Measurements from ENCODE around the gene SUPT7L.
A peak's percentile ranks its signal among the peaks of the same experiment; 100 is the strongest.
"Not testable (repeated sequence)": the region's sequence is repeated elsewhere in the genome, so short reads cannot be mapped to it uniquely, and the experiment has no call there.

Gene SUPT7L

GRCh38 chr2:27663285-27664153 lies at the start of gene SUPT7L, which contains the start of gene SLC4A1AP:
SUPT7L (minus strand) TSS chr2:27663614; CDS start chr2:27662192, 1,422 bp downstream.
SLC4A1AP (plus strand) TSS chr2:27663889; CDS start chr2:27663915, 26 bp downstream.
- DNase-seq: peak; percentile 71

GRCh38 chr2:27713201-27713600 lies 49.8 kb upstream of the SUPT7L start:
- no peak for DNase-seq

GRCh38 chr2:27712522-27712921 lies 49.1 kb upstream of the SUPT7L start:
- no peak for DNase-seq

GRCh38 chr2:27711804-27712203 lies 48.4 kb upstream of the SUPT7L start:
- no peak for DNase-seq

GRCh38 chr2:27710640-27711430 lies 47.4 kb upstream of the SUPT7L start:
- no peak for DNase-seq

- no peak for DNase-seq
These were observed 46.7 kb upstream of the SUPT7L start for GRCh38 chr2:27709960-27710575.

GRCh38 chr2:27709326-27709725 lies 45.9 kb upstream of the SUPT7L start:
- no peak for DNase-seq

GRCh38 chr2:27708666-27709065 lies 45.3 kb upstream of the SUPT7L start:
- no peak for DNase-seq

GRCh38 chr2:27708257-27708654 lies 44.8 kb upstream of the SUPT7L start:
- no peak for DNase-seq

- DNase-seq: no peak
These were observed 44.2 kb upstream of the SUPT7L start for GRCh38 chr2:27707462-27708256.

- no peak for DNase-seq
These were observed 42.6 kb upstream of the SUPT7L start for GRCh38 chr2:27705851-27706622.

- no peak for DNase-seq
These were observed 41.0 kb upstream of the SUPT7L start for GRCh38 chr2:27704342-27704876.

GRCh38 chr2:27703638-27704341 lies 40.4 kb upstream of the SUPT7L start:
- peak; percentile 86 for DNase-seq

GRCh38 chr2:27702302-27702701 lies 38.9 kb upstream of the SUPT7L start:
- no peak for DNase-seq

GRCh38 chr2:27701676-27702075 lies 38.3 kb upstream of the SUPT7L start:
- no peak for DNase-seq

GRCh38 chr2:27697660-27698059 lies 34.2 kb upstream of the SUPT7L start:
- DNase-seq: no peak

GRCh38 chr2:27690052-27690451 lies 26.6 kb upstream of the SUPT7L start:
- no peak for DNase-seq

GRCh38 chr2:27689424-27689823 lies 26.0 kb upstream of the SUPT7L start:
- DNase-seq: no peak

GRCh38 chr2:27687232-27687631 lies 23.8 kb upstream of the SUPT7L start:
- no peak for DNase-seq

GRCh38 chr2:27685577-27685976 lies 22.2 kb upstream of the SUPT7L start:
- DNase-seq: no peak

GRCh38 chr2:27685006-27685405 lies 21.6 kb upstream of the SUPT7L start:
- DNase-seq: not testable (repeated sequence)
